ENCODE measurements around the gene TBC1D26.
A peak's percentile ranks its signal among the peaks of the same experiment; 100 is the strongest.
"Not testable (repeated sequence)": the region's sequence is repeated elsewhere in the genome, so short reads cannot be mapped to it uniquely, and the experiment has no call there.

TBC1D26 gene

DNA sequence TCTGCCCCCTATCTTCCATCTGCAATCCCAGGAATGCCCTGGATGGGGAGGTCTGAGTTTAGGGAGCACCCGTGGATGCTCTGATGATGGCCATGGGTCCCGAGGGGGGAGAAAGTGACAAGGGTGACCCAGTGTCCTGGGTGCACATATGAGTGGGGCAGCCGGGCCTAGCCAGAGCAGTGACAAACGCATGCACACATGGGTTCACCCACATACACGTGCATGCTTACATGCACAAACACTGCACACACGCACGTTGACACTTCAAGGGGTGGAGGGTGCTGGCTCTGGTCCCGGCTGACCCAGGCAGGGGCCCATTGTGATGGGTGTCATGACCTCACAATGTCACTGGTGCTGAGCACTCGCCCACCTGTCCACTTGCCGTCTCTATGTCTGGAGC, at the start of gene TBC1D26:
Gene TBC1D26, plus strand, starts transcription at position 384 of the 400 bp plus-strand sequence. CDS start 3,066 bp downstream, outside the sequence.
- DNase-seq: peak in 2 of 10 donors; percentile 51 to 66
- intact Hi-C loops (cut with DNase I): not testable (repeated sequence)

DNA sequence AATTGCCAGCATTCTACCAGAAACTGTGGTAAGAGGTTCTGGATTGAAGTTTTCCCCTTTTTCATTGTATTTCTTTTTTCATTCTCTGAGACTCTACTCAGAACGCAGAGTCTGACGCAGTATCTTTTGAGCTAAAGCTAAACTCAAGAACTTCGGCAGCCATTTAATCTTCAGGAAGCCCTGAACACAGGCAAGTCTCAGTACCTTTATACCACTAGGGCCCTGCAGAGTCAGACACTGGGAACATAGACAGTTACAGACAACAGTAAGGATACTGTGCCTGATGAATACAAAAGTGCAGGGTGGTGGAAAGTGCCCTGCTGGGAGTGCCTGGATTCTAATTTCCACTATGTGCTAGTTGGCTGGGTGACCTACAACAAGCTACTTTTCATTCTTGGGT, 48.9 kb upstream of the TBC1D26 start:
- intact Hi-C loops (cut with DNase I); DNase-seq: not testable (repeated sequence)

DNA sequence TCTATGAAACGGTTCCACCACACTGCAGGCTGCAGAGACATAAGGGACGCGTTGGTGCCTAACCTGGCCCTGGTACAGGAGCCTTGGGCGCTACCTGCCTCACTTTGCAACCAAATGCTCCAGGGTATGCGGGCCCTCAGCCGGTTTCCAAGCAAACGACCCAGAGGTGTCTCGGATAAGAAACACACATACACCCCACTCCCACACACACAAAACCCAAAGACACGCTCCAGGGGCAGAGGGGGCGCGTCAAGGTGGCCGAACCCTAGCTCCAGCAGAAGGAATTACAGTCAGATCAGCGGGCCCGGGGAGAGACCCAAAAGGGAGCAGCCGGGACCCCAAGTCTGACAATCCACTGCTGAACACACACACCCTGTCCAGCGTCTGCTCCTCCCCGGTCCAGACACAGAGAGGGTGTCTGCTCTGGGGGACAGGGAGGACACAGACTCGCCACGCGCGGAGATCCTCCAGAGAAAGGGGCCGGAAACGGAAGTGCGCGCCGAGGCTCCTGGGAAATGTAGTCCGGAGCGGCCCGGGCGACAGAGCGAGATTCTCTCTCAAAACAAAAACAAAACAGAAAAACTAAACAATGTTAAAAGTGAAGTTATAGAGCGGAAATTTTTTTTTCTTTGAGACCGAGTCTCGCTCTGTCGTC, 48.1 kb upstream of the TBC1D26 start, which contains the start of gene TRIM16:
Gene TRIM16, minus strand, starts transcription at position 488 of the 655 bp plus-strand sequence. CDS start 32,702 bp downstream, outside the sequence.
- DNase-seq: peak; percentile 78 to 97 (median 86)
- intact Hi-C loops (cut with DNase I): not testable (repeated sequence)

DNA sequence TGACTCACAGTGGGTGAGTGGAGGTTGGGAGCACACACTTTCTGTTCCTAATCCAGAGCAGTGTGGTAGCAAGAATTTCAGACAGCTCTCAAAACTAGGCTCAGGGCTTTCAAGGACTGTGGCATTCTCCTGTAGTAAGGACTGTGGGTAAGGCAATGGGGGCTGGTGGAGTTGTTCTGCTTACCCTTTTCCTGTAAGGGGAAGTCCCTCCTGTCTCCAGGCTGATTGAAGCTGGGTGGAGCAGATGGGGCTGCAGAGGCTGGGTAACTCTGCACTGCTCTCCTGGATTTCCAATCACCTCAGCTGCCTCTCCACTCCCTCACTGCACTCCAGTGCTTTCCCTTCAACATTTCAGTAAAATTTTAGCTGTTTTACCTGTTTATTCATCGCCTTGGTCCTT, 44.6 kb upstream of the TBC1D26 start:
- DNase-seq; intact Hi-C loops (cut with DNase I): not testable (repeated sequence)

DNA sequence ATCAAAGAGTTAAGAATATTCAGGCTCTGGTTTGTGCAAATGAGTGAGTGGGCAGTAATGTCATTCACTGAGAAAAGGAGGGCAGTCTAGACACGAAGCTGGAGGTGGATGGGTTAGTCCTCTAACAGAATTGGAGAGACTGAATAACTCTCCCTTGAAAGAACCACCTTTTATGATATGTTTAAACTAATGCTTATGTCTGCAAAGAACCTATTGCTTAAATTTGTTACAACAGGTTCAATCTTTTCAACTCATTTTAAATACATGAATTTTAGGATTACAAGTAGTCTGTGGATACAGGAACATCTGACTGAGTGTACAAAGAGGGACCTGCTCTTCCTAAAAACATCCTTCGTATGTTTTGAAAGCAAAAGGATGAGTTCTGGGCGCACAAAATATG, 33.1 kb upstream of the TBC1D26 start:
- DNase-seq; intact Hi-C loops (cut with DNase I): not testable (repeated sequence)

DNA sequence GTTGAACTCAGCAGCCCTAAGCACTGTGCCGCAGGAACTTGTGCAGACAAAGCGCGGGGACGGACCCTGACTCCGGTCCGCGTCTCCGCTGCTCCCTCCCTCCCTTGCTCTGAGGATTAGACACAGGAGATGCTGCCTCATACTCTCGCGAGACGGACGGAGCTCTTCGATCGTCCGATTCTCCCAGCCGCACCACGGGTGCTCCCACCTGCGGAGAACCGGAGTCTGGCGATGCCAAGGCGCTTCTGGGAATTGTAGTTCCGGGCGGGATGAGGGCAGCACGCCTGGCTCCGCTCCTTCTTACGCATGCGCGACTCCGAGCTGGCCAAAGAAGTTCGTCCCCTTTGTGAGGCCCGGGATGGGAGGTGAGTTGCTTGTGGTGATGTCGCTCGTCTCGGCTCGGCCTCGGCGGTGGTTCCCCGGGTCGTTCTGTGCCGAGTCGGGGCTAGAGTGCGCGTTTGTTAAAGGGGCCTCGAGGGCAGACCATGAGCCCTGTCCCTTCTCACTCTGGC, 32.6 kb upstream of the TBC1D26 start, which contains the start of gene ZNF286A:
Gene ZNF286A, plus strand, starts transcription at position 340 of the 512 bp plus-strand sequence. CDS start 578 bp downstream, outside the sequence.
- DNase-seq: peak; percentile 97 to 100 (median 99)
- intact Hi-C loops (cut with DNase I): not testable (repeated sequence)

DNA sequence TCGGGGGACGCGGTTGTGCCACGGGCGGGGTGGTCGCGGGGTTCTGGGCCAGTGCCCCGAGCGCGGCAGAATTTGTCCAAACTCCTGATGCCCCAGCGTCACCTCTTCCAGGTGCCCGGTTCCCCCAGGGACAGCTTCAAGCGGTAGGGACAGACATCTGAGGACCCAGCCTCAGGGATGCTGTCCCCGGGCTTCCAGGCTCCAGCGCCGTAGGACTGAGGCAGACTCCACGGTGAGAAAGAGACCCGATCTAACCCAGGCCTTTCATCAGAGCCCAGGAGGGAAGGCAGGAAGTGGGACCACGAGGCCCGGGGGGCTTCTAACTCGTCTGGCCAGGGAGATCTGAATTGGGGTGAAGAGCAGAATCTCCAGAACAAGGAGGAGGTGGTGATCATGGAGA, 32.1 kb upstream of the TBC1D26 start:
- DNase-seq; intact Hi-C loops (cut with DNase I): not testable (repeated sequence)

DNA sequence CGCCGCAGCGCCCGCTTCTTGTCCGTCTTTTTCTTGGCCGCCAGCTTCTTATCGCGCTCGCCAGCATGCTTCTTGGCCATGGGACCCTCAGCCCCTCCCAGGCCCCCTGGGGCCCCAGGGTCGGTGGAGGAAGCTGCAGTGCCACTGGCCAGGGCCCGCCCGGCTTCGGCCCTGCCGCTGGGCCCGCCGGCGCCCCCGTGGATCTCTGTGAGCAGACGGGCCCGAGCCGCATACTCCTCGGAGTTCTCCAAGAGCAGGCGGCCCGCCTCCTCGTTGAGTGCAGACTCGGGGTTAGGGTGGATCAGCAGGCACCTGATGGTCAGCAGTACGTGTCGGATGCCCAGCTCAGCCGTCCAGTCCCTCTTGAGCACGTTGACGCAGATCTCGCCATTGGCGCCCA, 27.8 kb upstream of the TBC1D26 start:
- DNase-seq: peak in 1 of 10 donors; percentile 74
- intact Hi-C loops (cut with DNase I): not testable (repeated sequence)

DNA sequence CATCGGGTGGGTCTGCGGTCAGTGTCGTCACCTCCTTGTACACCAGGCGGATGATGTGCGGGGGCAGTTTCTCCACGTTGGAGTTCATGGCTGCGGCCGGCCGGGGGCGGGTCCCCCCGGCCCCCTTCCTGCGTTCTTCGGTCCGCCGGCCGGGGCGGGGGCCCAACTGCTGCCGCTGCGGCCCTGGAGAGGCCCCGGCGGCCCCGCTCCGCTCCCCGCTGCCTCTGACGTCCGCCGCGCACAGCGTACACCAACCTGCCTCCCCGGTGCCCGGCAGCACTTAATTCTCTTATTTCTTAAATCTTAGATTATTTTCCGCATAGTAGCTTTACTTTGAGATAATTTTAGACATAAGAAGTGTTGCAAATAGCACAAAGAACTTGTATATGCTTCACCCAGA, 27.3 kb upstream of the TBC1D26 start:
- intact Hi-C loops (cut with DNase I): not testable (repeated sequence)

DNA sequence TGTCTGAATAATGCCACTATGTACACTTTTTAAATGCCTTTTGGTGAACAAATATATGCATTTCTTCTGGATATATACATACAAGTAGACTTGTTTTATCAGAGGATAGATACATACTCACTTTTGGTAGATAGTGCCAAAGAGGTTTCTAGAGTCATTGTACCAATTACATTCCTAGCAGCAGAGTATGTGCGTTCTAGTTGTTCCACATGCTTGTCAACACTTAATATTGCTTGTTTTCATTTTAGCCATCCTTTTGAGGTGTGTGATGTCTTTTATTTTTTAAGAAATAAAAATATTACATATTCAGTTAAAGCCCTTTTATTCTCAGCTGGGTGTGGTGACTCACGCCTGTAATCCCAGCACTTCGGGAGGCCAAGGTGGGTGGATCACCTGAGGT, 23.2 kb upstream of the TBC1D26 start:
- intact Hi-C loops (cut with DNase I); DNase-seq: not testable (repeated sequence)

More for the DNA sequence above, 27.3 kb upstream of the TBC1D26 start:
- not testable (repeated sequence) for DNase-seq

DNA sequence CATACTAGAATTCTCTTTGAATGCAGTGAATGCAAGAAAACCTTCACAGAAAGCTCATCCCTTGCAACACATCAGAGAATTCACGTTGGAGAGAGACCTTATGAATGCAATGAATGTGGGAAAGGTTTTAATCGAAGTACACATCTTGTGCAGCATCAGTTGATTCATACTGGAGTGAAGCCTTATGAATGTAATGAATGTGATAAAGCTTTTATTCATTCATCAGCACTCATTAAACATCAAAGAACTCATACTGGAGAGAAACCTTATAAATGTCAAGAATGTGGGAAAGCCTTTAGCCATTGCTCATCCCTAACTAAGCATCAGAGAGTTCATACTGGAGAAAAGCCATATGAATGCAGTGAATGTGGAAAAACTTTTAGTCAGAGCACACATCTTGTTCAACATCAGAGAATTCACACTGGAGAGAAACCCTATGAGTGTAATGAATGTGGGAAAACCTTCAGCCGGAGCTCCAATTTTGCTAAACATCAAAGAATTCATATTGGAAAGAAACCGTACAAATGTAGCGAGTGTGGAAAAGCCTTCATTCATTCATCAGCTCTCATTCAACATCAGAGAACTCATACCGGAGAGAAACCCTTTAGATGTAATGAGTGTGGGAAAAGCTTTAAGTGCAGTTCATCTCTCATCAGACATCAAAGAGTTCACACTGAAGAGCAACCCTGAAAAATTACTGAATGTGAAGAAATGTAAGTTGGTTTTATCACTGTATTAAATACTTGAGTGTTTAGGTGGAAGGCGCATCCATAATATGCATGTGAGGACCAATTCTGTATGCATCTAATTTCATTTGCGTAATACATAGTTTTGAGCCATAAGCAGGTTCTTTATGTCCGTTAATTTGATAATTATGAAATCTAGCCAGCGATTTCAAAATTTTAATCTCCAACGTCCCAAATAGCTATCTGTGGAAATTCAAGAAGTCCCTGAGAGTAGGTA, 15.2 kb upstream of the TBC1D26 start:
- DNase-seq; intact Hi-C loops (cut with DNase I): not testable (repeated sequence)

DNA sequence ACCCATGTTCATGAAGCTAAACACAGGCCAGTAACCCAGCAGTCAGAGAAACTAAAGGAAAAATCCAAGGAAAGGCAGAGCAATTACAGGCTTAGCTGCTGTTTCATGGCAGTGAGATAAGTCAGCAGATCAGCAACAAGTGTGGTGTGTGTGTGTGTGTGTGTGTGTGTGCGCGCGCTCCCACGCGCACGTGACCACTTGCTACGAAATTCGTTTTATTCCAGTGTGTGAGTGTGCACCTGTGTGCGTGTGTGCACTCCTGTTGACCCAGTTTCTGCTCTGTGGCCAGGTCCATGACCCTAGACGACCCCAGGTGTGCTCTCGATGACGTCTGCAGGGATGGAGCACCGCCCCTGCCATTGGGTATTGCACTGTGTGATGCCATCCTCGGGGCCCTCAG, 1.5 kb upstream of the TBC1D26 start:
- intact Hi-C loops (cut with DNase I); DNase-seq: not testable (repeated sequence)

DNA sequence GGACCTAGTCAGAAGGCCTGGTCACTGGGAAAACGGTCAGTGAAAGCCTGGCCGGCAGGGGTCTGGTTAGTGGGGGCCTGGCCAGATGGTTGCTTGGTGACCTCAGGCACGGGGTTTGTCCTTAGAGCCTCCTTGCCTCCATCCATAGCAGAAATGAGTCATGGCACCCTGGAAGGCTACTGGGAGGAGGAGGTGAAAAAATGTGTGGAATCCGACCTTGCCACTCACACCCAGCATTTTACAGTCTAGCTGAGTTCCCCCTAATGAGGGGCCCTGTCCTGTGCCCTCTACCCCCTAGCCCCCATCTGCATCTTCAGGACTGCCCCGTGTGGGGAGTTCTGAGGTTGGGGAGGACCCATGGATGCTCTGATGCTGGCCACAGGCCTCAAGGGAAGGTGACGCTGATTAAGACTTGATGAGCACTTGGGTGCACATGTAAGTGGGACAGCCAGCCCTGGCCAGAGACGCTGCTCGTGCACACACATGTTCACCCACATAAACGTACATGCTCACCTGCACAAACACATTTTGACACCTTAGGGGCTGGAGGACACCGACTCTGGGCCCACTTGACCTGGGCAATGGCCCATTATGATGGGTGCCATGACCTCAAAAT, 1.2 kb downstream of the TBC1D26 start:
- intact Hi-C loops (cut with DNase I): not testable (repeated sequence)
- peak in 2 of 10 donors; percentile 38 to 69 for DNase-seq

DNA sequence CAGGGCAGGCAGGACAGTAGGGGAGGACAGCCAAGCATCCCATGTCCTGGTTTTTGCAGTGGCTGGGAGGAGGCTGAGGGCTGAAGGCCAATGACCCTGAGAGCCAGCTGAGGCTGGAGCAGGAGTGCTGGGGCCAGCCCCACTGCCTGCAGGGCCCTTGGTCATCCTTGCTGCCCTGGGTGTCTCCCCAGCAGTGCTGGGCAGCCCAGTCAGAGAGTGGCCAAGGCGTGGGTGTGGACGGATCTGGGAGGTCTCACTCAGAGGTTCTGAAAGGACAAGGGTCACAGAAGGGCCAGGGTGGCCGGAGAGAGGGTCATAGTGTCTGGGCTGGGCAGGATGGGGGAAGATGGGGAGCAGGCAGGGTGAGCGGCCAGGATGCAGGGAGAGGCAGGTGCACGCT, 4.5 kb downstream of the TBC1D26 start:
- DNase-seq; intact Hi-C loops (cut with DNase I): not testable (repeated sequence)

DNA sequence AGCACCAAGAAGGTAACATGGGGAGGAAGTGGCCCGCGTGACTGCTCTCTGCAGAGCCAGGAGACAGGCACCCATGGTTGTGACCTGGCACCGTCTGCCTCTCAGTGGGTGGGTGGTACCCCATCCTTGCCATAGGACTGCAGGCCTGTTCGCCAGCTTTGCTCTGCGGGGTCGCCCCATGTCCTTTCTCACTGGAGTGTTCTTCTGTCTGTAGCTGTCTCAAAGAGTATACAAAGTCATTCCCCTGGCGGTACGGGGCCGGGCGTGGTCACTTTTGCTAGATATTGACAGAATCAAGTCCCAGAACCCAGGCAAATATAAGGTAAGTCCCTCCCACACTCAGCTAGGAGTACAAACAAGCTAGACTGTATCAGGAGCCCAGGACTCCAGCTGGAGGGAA, 6.0 kb downstream of the TBC1D26 start:
- DNase-seq: peak in 2 of 10 donors; percentile 27 to 58
- intact Hi-C loops (cut with DNase I): no loop called here

DNA sequence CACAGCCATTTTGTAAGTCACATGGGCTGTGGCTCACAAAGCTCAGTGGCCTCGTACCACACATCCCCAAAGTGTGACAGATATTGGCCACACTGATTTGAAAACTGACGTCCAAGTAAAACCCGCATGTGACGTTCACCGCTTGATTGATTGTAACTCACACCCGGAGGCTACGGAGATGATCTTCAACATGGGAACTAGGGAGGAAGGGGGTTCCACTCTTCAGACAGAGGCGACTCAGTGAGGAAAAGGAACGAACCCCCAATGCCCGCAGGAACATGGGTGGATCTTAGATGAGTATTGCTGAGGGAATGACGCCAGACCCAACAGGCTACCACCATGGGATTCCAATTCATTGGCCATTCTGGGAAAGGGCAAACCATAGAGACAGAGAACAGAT, 7.2 kb downstream of the TBC1D26 start:
- peak in 1 of 10 donors; percentile 14 for DNase-seq
- intact Hi-C loops (cut with DNase I): not testable (repeated sequence)

DNA sequence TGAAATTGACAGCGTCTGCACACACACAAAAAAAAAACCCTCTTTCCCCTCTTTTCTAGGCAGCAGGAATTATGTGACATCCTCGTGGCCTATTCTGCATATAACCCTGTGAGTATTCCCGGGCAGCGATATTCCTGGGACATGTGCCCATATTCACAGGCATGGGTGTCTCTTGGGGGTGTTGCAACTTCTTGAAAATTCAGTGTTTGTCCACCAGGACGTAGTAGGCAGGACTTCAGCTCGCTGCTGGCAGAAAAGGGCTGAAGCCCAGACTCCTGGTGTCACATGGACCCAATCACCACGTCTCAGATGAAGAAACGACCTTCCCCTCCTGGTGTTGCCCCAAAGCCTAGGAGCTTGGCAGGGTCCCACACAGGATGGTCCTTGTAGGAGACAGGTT, 8.0 kb downstream of the TBC1D26 start:
- intact Hi-C loops (cut with DNase I): not testable (repeated sequence)
- peak in 1 of 10 donors; percentile 13 for DNase-seq

DNA sequence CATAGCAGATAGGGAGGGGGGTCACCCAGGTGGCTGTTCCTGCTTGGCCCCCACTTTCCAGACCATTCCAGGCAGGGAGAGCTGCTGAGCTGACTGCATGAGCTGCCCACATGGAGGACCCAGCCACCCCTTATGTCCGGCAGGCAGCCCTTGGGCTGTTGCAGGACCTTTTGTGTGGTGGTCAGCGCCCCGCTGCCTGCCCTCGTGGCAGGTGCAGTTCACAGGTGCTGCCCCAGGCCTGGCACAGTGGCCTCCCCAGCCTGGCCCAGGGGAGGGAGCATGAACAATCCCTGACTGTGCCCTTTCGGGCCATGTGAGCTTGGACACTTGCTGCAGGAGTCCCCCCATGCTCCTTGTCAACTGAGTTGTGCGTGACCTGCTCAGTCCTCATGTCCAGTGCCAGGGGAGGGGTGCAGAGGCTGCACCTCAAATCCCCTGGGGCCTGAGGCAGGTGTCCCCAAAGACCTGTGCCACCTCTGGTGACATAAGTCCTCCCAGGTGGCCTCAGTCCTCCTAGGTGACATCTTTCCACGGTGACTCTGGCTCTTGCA, 8.6 kb downstream of the TBC1D26 start:
- intact Hi-C loops (cut with DNase I): no loop called here
- peak in 2 of 10 donors; percentile 43 to 59 for DNase-seq

DNA sequence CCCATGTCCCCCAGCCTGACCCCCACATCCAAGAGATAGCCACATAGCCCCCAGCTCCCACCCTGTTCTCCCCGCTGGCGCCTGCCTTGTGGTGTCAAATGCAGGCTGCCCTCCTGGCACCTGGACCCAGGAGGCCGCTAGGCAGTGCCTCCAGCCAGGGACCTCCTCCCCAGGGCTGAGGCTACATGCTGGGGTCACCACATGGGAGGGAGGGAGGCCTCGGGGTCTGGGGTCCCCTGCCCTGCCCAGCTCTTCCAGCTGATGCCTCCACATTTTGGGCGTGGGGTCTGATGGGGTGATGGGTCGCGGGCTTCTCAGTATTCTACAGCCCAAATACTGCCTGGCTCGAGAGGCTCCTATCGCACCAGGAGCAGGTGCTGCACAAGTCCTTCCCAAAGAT, 9.5 kb downstream of the TBC1D26 start:
- peak in 2 of 10 donors; percentile 52 to 59 for DNase-seq
- intact Hi-C loops (cut with DNase I): no loop called here

Measured in posterior cingulate gyrus (tissue), 11 donors.